ENCODE results near the gene ZNF324.

The ZNF324 gene

GRCh38 chr19:58497634-58498170 is 30.8 kb downstream of the ZNF324 start:
- no peak for TF ChIP-seq BACH2 (CRISPR knock-in tag; IDR thresholded peaks at IDR 0.05; ENCODE audit: borderline replicate concordance)
- TF ChIP-seq TSHZ2 (CRISPR knock-in tag; IDR thresholded peaks at IDR 0.05) = no peak
- no peak for TF ChIP-seq TOX (CRISPR knock-in tag; IDR thresholded peaks at IDR 0.05; ENCODE audit: borderline replicate concordance)
- TF ChIP-seq PPARA (CRISPR knock-in tag; IDR thresholded peaks at IDR 0.05; ENCODE audit: borderline replicate concordance) = no peak
- TF ChIP-seq OSR1 (CRISPR knock-in tag; IDR thresholded peaks at IDR 0.05) = no peak
- TF ChIP-seq ZC3H10 (CRISPR knock-in tag; IDR thresholded peaks at IDR 0.05) = no peak
- no peak for TF ChIP-seq GLIS3 (CRISPR knock-in tag; IDR thresholded peaks at IDR 0.05)
- TF ChIP-seq ZFP30 (CRISPR knock-in tag; IDR thresholded peaks at IDR 0.05) = no peak
- no peak for TF ChIP-seq TCF4 (CRISPR knock-in tag; IDR thresholded peaks at IDR 0.05; ENCODE audit: borderline replicate concordance)
- TF ChIP-seq RARB (CRISPR knock-in tag; IDR thresholded peaks at IDR 0.05) = no peak
- TF ChIP-seq ZNF70 (CRISPR knock-in tag; IDR thresholded peaks at IDR 0.05) = no peak
- no peak for TF ChIP-seq POU6F1 (CRISPR knock-in tag; IDR thresholded peaks at IDR 0.05; ENCODE audit: borderline replicate concordance, low read depth)
- TF ChIP-seq CREB5 (CRISPR knock-in tag; IDR thresholded peaks at IDR 0.05; ENCODE audit: low read depth) = no peak
- TF ChIP-seq ARNTL (CRISPR knock-in tag; IDR thresholded peaks at IDR 0.05; ENCODE audit: borderline replicate concordance, low read depth) = no peak
- TF ChIP-seq ZNF8 (CRISPR knock-in tag; IDR thresholded peaks at IDR 0.05) = no peak
- no peak for TF ChIP-seq ESRRG (CRISPR knock-in tag; IDR thresholded peaks at IDR 0.05)
- ATAC-seq = no peak

GRCh38 chr19:58498316-58499020 is 31.6 kb downstream of the ZNF324 start:
- peak; percentile 7; the same call in 2 of the 3 replicates for ATAC-seq
- no peak for TF ChIP-seq ISL1 (CRISPR knock-in tag; IDR thresholded peaks at IDR 0.05)
- TF ChIP-seq ZNF565 (CRISPR knock-in tag; conservative IDR thresholded peaks at IDR 0.05; ENCODE audit: low read depth) = no peak
- TF ChIP-seq PATZ1 (CRISPR knock-in tag; IDR thresholded peaks at IDR 0.05; ENCODE audit: borderline replicate concordance) = no peak
- no peak for TF ChIP-seq ZC3H10 (CRISPR knock-in tag; IDR thresholded peaks at IDR 0.05)
- TF ChIP-seq ARNTL (CRISPR knock-in tag; IDR thresholded peaks at IDR 0.05; ENCODE audit: borderline replicate concordance, low read depth) = no peak
- no peak for TF ChIP-seq TCF4 (CRISPR knock-in tag; IDR thresholded peaks at IDR 0.05; ENCODE audit: borderline replicate concordance)
- TF ChIP-seq ESRRG (CRISPR knock-in tag; IDR thresholded peaks at IDR 0.05) = no peak
- TF ChIP-seq CSDC2 (CRISPR knock-in tag; IDR thresholded peaks at IDR 0.05) = no peak

GRCh38 chr19:58499021-58499927 is 32.4 kb downstream of the ZNF324 start:
- ATAC-seq = peak; percentile 99
- TF ChIP-seq POU6F1 (CRISPR knock-in tag; IDR thresholded peaks at IDR 0.05; ENCODE audit: borderline replicate concordance, low read depth) = no peak
- TF ChIP-seq GLIS3 (CRISPR knock-in tag; IDR thresholded peaks at IDR 0.05) = 0 out of 2 replicates have a peak, but pooled peaks have one; percentile 31
- no peak for TF ChIP-seq TCF4 (CRISPR knock-in tag; IDR thresholded peaks at IDR 0.05; ENCODE audit: borderline replicate concordance)
- TF ChIP-seq OSR1 (CRISPR knock-in tag; IDR thresholded peaks at IDR 0.05) = no peak
- TF ChIP-seq TSHZ2 (CRISPR knock-in tag; IDR thresholded peaks at IDR 0.05) = peak; percentile 58; the same call in 1 of the 2 replicates
- no peak for TF ChIP-seq RARB (CRISPR knock-in tag; IDR thresholded peaks at IDR 0.05)
- TF ChIP-seq ZFP30 (CRISPR knock-in tag; IDR thresholded peaks at IDR 0.05) = no peak
- TF ChIP-seq ISL1 (CRISPR knock-in tag; IDR thresholded peaks at IDR 0.05) = no peak
- TF ChIP-seq ZC3H10 (CRISPR knock-in tag; IDR thresholded peaks at IDR 0.05) = no peak
- 0 out of 2 replicates have a peak, but pooled peaks have one; percentile 29 for TF ChIP-seq ZFP3 (CRISPR knock-in tag; IDR thresholded peaks at IDR 0.05)
- no peak for TF ChIP-seq ZNF70 (CRISPR knock-in tag; IDR thresholded peaks at IDR 0.05)
- no peak for TF ChIP-seq PPARA (CRISPR knock-in tag; IDR thresholded peaks at IDR 0.05; ENCODE audit: borderline replicate concordance)
